Activated CD8-positive, alpha-beta memory T cell treated with anti-CD3 and anti-CD28 coated beads, Interleukin-2, amount 50 U/mL, for 24 hours (primary cell): ENCODE data around the gene ANO2.

ENCODE experiments used
- DNase-seq: peaks from one replicate; pipeline ENCODE4 v3.0.0-alpha.2; 2020; ENCODE audit errors: extremely low read depth

Gene ANO2

GRCh38 chr12:5582018-5582417 lies 363.0 kb downstream of the ANO2 start:
- no peak for DNase-seq

- no peak for DNase-seq
These were observed 363.4 kb downstream of the ANO2 start for GRCh38 chr12:5581616-5582015.

- DNase-seq: no peak
These were observed 364.0 kb downstream of the ANO2 start for GRCh38 chr12:5581019-5581418.

DNA sequence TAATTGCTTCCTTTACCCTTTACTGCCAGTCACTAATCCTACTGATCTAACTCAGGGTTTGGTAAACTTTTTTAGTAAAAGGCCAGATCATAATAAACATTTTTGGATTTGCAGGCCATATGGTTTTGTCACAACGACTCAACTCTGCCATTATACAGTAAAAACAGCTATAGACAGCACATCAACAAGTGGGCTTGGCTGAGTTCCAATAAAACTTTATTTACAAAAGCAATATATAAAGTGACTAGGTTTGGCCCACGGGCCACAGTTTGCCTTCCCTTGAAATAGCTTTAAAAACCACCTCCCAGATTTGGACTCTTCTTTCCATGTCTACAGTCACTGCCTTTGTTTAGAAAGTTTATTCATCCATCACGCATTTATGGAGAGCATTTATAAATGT lies 366.3 kb downstream of the ANO2 start:
- no peak for DNase-seq

DNA sequence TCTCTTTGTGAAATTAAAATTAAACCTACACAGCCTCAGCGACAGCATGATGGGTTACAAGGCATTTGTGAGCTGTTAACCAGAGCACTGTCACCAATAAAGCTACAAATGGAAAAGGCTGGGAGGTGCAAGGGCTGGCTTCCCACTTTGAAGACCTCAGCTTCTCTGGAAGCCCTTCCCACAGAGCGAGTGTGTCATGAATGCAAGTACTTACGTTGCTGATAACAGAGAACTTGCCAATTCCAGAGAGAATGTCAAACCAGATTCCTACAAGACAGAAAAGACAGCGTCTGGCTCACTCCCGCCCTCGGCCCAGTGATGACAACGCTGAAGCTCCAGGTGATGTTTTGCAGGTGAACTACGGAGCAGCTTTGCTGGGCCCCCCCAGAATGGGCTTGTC lies 367.3 kb downstream of the ANO2 start:
- DNase-seq: no peak

- DNase-seq: no peak
These were observed 367.8 kb downstream of the ANO2 start for GRCh38 chr12:5577211-5577612.

DNA sequence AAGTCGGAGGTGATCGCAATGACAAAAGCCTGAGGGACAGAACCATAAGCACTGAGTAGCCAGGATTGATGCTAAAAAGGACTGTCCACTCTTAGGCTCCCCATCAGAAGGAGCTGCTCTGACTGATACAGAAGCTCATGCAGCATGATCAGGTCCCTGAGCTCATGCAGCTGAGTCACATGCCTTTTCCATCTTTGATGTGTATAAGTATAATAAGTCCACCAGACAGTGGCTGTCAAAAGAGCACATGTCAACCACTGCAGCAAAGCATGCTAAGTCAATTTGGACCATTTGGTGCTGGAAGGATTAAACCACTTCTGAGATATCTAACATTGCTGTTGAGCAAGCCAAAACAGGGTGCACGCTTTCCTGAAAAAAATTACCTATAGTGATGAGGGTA lies 369.1 kb downstream of the ANO2 start:
- no peak for DNase-seq

GRCh38 chr12:5575232-5575631 lies 369.8 kb downstream of the ANO2 start:
- DNase-seq: no peak

GRCh38 chr12:5573390-5573789 lies 371.7 kb downstream of the ANO2 start:
- no peak for DNase-seq

DNA sequence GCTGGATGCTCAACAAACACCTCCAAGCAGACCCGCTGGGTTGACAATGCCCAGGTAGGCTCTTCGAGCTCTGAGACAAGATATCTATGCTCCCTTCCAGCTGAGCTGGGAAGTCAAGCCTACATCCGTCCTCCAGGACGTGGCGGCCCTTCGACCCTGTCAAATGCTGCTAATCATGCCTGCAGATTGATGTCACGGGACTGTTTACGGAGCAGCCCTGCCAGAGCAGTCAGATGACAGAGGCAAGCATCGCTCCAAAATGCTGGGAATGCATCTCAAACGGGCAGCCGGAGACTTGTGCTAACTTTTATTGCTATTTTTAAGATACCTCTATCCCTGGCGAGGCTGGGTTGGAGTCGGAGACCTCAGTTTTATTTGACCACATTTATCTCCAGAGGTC lies 373.9 kb downstream of the ANO2 start:
- DNase-seq: no peak

DNA sequence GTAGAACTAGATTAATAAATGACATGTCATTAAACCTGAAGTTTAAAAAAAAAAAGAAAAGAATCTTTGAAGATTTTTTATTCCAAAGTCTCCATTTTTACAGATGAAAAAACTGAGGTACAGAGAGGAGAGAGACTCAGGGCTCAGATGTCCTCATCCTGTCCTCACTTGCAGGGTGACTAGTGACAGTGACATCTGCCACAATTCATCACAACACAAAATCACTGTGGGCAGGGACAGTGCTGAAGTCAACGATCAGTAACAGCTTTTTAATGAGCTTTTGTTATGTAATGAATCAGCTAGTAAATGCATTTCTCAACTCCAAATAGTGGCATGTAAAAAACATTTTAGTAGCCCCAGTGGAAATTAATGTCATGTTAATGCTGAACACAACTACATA lies 374.6 kb downstream of the ANO2 start:
- no peak for DNase-seq

DNA sequence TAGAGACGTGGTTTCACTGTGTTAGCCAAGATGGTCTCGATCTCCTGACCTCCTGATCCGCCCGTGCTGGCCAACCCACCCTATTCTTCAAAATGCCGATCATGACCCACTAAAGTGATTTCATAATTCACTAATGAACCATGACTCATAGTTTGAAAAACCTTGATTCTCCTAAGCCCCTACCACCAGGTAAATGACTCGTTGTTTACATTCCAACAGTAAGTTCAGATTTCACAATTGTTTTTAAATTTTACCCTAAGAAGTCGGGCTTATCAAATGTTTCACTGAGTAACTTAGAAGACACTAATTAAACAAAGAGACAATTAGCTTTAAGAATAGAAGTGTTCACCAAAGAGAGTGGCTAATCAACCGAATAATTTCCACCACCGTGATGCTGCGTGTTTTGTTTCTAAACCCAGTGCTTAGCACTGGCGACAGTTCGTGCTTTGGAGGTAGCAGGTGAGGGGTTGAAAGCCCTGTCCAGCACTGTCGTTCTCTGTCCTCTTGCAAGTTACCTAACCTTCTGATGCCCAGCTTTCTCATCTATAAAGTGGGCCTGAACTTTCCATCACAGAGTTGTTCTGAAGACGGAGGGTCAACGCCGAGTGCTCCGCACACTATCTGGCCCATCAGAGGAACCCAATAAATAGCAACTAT lies 376.6 kb downstream of the ANO2 start:
- no peak for DNase-seq

GRCh38 chr12:5567016-5567725 lies 377.9 kb downstream of the ANO2 start:
- no peak for DNase-seq

DNA sequence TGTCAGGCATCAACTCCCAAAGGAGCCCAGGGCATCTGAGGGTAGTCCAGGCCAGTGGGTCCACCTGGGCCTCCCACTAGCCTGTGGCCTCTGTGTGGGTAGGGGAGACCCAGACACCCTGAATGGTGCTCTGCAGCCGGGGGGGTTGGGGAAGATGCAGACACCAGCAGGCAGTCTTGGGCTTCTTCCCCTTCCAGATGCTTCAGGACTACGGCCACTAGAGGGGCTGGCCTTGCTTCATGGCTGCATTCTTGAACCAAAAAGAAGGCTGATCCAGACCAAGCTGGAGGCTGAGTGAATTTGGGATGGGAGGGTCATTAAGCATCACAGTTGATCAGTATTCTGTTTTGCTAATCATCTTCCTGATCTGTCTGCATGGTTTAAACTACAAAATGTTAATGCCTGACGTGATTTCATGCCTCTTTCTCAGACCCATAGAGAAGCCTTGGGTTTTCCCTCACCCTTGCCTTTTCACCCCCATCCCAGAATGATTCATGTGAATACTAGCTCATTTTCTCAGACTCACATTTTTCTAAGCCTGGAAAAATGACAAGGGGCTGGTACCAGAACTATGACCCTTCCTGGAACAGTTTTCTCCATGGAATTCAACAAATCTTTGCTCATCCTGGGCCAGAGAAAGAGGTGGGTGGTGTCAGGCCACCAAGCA lies 379.0 kb downstream of the ANO2 start:
- DNase-seq: no peak

DNA sequence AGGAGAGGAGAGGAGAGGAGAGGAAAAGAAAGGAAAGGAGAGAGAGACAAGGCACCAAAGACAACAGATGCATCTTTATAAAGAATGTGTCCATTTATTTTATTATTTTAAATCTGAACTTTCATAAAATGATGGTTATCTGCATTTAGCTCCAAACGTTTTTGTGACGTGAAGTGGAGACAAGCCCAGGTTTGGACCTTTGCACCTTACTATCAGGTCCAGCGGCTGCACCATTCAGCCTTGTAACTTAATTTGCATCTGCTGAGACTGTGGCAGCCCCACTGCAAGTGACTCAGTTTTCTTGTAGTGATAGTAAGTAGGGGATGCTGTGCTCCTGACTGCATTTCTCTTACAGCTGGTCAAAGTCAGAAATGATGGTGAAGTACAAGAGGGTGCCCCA lies 382.5 kb downstream of the ANO2 start:
- no peak for DNase-seq

GRCh38 chr12:5561846-5562245 lies 383.2 kb downstream of the ANO2 start:
- DNase-seq: no peak

DNA sequence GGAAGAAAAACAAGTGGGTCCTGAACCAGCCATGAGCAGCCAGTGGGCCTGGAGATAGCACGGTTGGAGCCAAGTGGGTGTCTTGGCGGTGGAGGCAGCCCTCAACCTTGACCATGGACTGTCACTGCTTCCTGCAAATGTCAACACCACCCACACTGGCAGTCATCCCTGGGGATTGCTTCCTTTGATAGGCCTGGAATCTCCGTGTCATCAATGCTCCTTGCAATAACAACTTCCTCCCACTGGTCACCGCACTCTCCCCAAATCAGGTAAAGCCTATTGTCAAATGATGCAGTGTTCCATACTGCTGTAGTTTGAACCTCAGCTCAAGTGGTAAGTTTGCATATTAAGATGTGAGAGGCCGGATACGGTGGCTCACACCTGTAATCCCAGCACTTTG lies 384.0 kb downstream of the ANO2 start:
- no peak for DNase-seq

- DNase-seq: no peak
These were observed 384.8 kb downstream of the ANO2 start for GRCh38 chr12:5560265-5560664.

GRCh38 chr12:5557906-5558305 lies 387.2 kb downstream of the ANO2 start:
- DNase-seq: no peak

GRCh38 chr12:5556946-5557673 lies 387.9 kb downstream of the ANO2 start:
- DNase-seq: no peak

DNA sequence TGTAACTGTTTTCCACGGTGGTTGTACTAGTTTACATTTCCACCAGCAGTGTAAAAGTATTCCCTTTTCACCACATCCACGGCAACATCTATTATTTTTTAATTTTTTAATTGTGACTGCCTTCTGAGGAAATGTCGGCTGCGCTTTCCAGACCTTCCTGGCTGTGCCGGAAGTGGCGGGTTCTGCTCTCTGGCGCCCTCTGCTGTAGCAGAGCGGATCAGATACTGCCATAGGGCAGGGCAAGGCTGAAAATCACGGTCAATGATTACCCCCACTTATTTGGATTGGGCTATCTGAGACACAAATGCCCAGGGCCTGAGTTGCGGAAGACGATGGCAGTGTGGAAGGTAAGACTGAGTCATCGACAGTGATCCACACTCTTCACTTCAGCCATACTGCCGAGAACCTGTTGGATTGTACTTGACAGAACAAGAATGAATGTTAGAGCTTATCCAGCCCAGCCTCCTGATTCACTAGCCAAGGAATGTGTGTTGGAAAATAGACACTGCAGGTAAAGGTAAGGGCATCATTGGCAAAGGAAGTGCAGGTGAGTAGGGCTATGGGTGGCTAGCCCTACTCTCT lies 388.9 kb downstream of the ANO2 start:
- no peak for DNase-seq

- no peak for DNase-seq
These were observed 390.3 kb downstream of the ANO2 start for GRCh38 chr12:5554711-5555110.
